Measurements from ENCODE around the gene ZBTB7B. TPM values are rescaled to one million over a fixed set of nuclear protein-coding genes. Genes with fewer than 3 reads are reported as not detected.

Gene ZBTB7B
- total RNA-seq, 1 donor from 2014 or later = 8.1 TPM

- H3K4me3 Mint-ChIP-seq (ENCODE audit: unreplicated experiment) = no peak overlapping the region
Measured at GRCh38 chr1:154967331-154967950, 35.2 kb upstream of the ZBTB7B start.

GRCh38 chr1:154968731-154969130 is 33.9 kb upstream of the ZBTB7B start:
- peaks cover 9% of the 10 kb centered on the region for H3K27me3 Mint-ChIP-seq (ENCODE audit: unreplicated experiment)
- H3K4me3 Mint-ChIP-seq (ENCODE audit: unreplicated experiment) = peak overlapping the region; percentile 98
- no peak for TF ChIP-seq CTCF (IDR thresholded peaks at IDR 0.05; ENCODE audit: partially characterized antibody, unreplicated experiment)
- no peaks in the 10 kb centered on the region for H3K36me3 Mint-ChIP-seq (ENCODE audit: unreplicated experiment)
- H3K9me3 Mint-ChIP-seq (ENCODE audit: unreplicated experiment) = peaks cover 9% of the 10 kb centered on the region
- H3K4me1 Mint-ChIP-seq (ENCODE audit: low read depth, unreplicated experiment) = peaks cover 31% of the 10 kb centered on the region
- H3K27ac Mint-ChIP-seq (ENCODE audit: unreplicated experiment) = peak overlapping the region; percentile 94
- DNase-seq = peak; percentile 76

More at GRCh38 chr1:154967331-154967950, 35.2 kb upstream of the ZBTB7B start:
- no peaks in the 10 kb centered on the region for H3K36me3 Mint-ChIP-seq (ENCODE audit: unreplicated experiment)
- H3K9me3 Mint-ChIP-seq (ENCODE audit: unreplicated experiment) = peaks cover 11% of the 10 kb centered on the region
- no peak overlapping the region for H3K27ac Mint-ChIP-seq (ENCODE audit: unreplicated experiment)
- peaks cover 28% of the 10 kb centered on the region for H3K4me1 Mint-ChIP-seq (ENCODE audit: low read depth, unreplicated experiment)
- H3K27me3 Mint-ChIP-seq (ENCODE audit: unreplicated experiment) = peaks cover 9% of the 10 kb centered on the region
- TF ChIP-seq CTCF (IDR thresholded peaks at IDR 0.05; ENCODE audit: partially characterized antibody, unreplicated experiment) = no peak
- no peak for DNase-seq

- Mint-ChIP-seq H3K27me3 (ENCODE audit: unreplicated experiment) (peaks cover 9% of the 10 kb centered on the region), H3K4me1 (ENCODE audit: low read depth, unreplicated experiment) (peaks cover 31% of the 10 kb centered on the region), H3K27ac (ENCODE audit: unreplicated experiment) (peak overlapping the region; percentile 94), H3K4me3 (ENCODE audit: unreplicated experiment) (peak overlapping the region; percentile 98), H3K36me3 (ENCODE audit: unreplicated experiment) (no peaks in the 10 kb centered on the region), H3K9me3 (ENCODE audit: unreplicated experiment) (peaks cover 7% of the 10 kb centered on the region)
- TF ChIP-seq CTCF (IDR thresholded peaks at IDR 0.05; ENCODE audit: partially characterized antibody, unreplicated experiment) = no peak
- no peak for DNase-seq
Measured at GRCh38 chr1:154969246-154969645, 33.4 kb upstream of the ZBTB7B start.

GRCh38 chr1:154969860-154970452 is 32.6 kb upstream of the ZBTB7B start:
- H3K4me3 Mint-ChIP-seq (ENCODE audit: unreplicated experiment) = peak overlapping the region; percentile 98
- no peak for DNase-seq
- TF ChIP-seq CTCF (IDR thresholded peaks at IDR 0.05; ENCODE audit: partially characterized antibody, unreplicated experiment) = no peak
- H3K36me3 Mint-ChIP-seq (ENCODE audit: unreplicated experiment) = no peaks in the 10 kb centered on the region
- H3K9me3 Mint-ChIP-seq (ENCODE audit: unreplicated experiment) = peaks cover 7% of the 10 kb centered on the region
- H3K27me3 Mint-ChIP-seq (ENCODE audit: unreplicated experiment) = peaks cover 9% of the 10 kb centered on the region
- H3K27ac Mint-ChIP-seq (ENCODE audit: unreplicated experiment) = peak overlapping the region; percentile 98
- H3K4me1 Mint-ChIP-seq (ENCODE audit: low read depth, unreplicated experiment) = peaks cover 31% of the 10 kb centered on the region

Measured in glutamatergic neuron (in vitro differentiated cells).